ENCODE data around the gene KCNQ1.

- TF ChIP-seq POLR2A (IDR thresholded peaks at IDR 0.05) = no peak
- TF ChIP-seq CTCF (IDR thresholded peaks at IDR 0.05) = no peak
Measured at GRCh38 chr11:2554338-2555207, 109.8 kb downstream of the KCNQ1 start.
